ENCODE results near the gene STH. TPM values are rescaled to one million over a fixed set of nuclear protein-coding genes. Genes with fewer than 3 reads are reported as not detected.

Gene STH
- polyA plus RNA-seq, 3 donors from 2014 or later: not detected

GRCh38 chr17:46025510-46026165 is 26.6 kb downstream of the STH start:
- H3K4me3 Mint-ChIP-seq: peak overlapping the region in 1 of 5 donors; percentile 6
- H3K36me3 Mint-ChIP-seq: peaks cover 15 to 27% (median 18%) of the 10 kb centered on the region in 3 donors
- H3K27me3 Mint-ChIP-seq (ENCODE audit: low read depth in 3 of 3): peaks cover 0 to 19% (median 12%) of the 10 kb centered on the region in 3 donors
- peak overlapping the region; percentile 8 to 84 (median 74) for H3K27ac Mint-ChIP-seq
- no peak for DNase-seq
- peaks cover 56 to 68% of the 10 kb centered on the region in 2 donors for H3K4me1 Mint-ChIP-seq
- no peaks in the 10 kb centered on the region for H3K9me3 Mint-ChIP-seq

- no peak for DNase-seq
- Mint-ChIP-seq H3K9me3 (no peaks in the 10 kb centered on the region), H3K4me1 (peaks cover 49 to 60% of the 10 kb centered on the region in 2 donors), H3K4me3 (no peak overlapping the region), H3K36me3 (peaks cover 19 to 35% (median 19%) of the 10 kb centered on the region in 3 donors), H3K27me3 (ENCODE audit: low read depth in 3 of 3) (peaks cover 0 to 24% (median 16%) of the 10 kb centered on the region in 3 donors), H3K27ac (peak overlapping the region in 5 of 6 donors; percentile 4 to 79 (median 48))
Measured at GRCh38 chr17:46026166-46027047, 27.4 kb downstream of the STH start.

GRCh38 chr17:46027048-46027975 is 28.3 kb downstream of the STH start:
- peaks cover 0 to 24% (median 21%) of the 10 kb centered on the region in 3 donors for H3K27me3 Mint-ChIP-seq (ENCODE audit: low read depth in 3 of 3)
- H3K27ac Mint-ChIP-seq: peak overlapping the region; percentile 48 to 87 (median 71)
- H3K9me3 Mint-ChIP-seq: no peaks in the 10 kb centered on the region
- no peak overlapping the region for H3K4me3 Mint-ChIP-seq
- H3K36me3 Mint-ChIP-seq: peaks cover 19 to 44% (median 19%) of the 10 kb centered on the region in 3 donors
- H3K4me1 Mint-ChIP-seq: peaks cover 45 to 56% of the 10 kb centered on the region in 2 donors
- DNase-seq: no peak

GRCh38 chr17:46027976-46028325 is 28.9 kb downstream of the STH start:
- DNase-seq: no peak
- H3K27ac Mint-ChIP-seq: peak overlapping the region; percentile 18 to 79 (median 62)
- H3K4me1 Mint-ChIP-seq: peaks cover 39 to 50% of the 10 kb centered on the region in 2 donors
- peaks cover 0 to 26% (median 24%) of the 10 kb centered on the region in 3 donors for H3K27me3 Mint-ChIP-seq (ENCODE audit: low read depth in 3 of 3)
- H3K9me3 Mint-ChIP-seq: no peaks in the 10 kb centered on the region
- H3K4me3 Mint-ChIP-seq: no peak overlapping the region
- peaks cover 17 to 49% (median 25%) of the 10 kb centered on the region in 3 donors for H3K36me3 Mint-ChIP-seq

DNA sequence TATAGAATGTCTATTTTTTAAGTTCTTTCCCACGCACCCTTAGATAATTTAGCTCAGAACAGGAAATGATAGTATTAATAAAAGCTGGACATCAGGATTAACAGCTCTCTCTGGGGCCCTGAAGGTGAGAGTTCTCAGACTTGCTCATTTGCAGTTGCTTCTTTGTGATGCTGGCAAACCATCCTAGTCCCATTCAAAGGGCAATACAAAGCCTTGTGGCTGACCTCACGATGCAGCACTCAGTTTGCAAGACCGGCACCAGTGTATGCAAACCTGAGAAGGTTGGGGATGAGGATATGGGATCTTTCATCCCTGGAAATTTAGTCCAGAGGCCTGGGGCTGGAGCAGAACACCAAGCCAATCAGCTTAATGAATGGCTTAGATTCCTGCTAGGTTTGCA is 29.3 kb downstream of the STH start:
- Mint-ChIP-seq H3K9me3 (no peaks in the 10 kb centered on the region), H3K4me3 (no peak overlapping the region), H3K36me3 (peaks cover 19 to 51% (median 25%) of the 10 kb centered on the region in 3 donors), H3K27me3 (ENCODE audit: low read depth in 3 of 3) (peaks cover 0 to 26% (median 24%) of the 10 kb centered on the region in 3 donors), H3K27ac (peak overlapping the region; percentile 26 to 79 (median 70)), H3K4me1 (peaks cover 34 to 46% of the 10 kb centered on the region in 2 donors)
- DNase-seq: no peak

- Mint-ChIP-seq H3K4me1 (peaks cover 28 to 39% of the 10 kb centered on the region in 2 donors), H3K4me3 (no peak overlapping the region), H3K36me3 (peaks cover 23 to 54% (median 29%) of the 10 kb centered on the region in 3 donors), H3K9me3 (no peaks in the 10 kb centered on the region), H3K27ac (peak overlapping the region; percentile 62 to 79 (median 65)), H3K27me3 (ENCODE audit: low read depth in 3 of 3) (peaks cover 0 to 26% (median 24%) of the 10 kb centered on the region in 3 donors)
- no peak for DNase-seq
Measured at GRCh38 chr17:46028981-46029565, 30.0 kb downstream of the STH start.

DNA sequence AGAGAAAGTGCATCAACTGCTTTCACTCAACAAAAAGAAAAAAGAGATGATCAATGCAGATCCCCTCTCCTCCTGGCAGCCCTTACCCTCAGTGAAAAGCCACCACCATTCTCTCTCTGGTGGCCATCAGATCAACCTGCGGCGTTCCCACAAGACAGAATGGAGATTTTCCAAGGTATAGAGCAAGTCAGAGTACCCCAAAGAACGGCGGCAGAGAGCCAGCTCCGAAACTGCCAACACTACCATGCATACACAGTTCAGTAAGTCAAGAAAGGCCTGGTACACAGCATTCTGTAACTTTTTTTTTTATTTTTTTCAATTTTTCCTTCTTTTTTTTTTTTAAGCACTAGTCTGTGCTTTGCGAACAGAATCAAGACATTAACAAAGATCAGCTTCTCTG is 30.6 kb downstream of the STH start:
- no peak for DNase-seq
- Mint-ChIP-seq H3K4me1 (peaks cover 23 to 35% of the 10 kb centered on the region in 2 donors), H3K27me3 (ENCODE audit: low read depth in 3 of 3) (peaks cover 0 to 26% (median 24%) of the 10 kb centered on the region in 3 donors), H3K27ac (peak overlapping the region; percentile 57 to 79 (median 62)), H3K9me3 (no peaks in the 10 kb centered on the region), H3K4me3 (no peak overlapping the region), H3K36me3 (peaks cover 29 to 58% (median 34%) of the 10 kb centered on the region in 3 donors)

DNA sequence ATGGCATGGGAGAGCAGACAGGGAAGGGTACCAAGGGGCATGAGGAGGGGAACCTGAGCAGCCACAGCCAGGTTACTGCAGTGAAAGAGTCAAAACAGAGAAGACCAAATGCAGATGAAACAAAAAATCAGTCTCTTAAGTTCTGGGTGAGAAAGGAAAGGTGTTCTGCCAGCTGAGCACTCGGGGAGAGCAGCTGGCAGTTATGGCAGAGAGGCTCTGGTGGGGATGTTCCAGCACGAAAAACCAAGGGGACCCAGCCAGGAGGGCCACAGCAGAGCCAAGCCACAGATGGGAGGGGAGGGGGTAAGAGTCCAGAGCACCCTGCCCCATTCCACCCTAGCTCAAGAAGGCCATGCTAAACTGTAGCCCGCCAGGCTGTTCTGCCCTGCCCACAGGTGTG is 31.7 kb downstream of the STH start:
- peaks cover 20 to 30% of the 10 kb centered on the region in 2 donors for H3K4me1 Mint-ChIP-seq
- DNase-seq: no peak
- peak overlapping the region; percentile 0 to 93 (median 46) for H3K27ac Mint-ChIP-seq
- H3K4me3 Mint-ChIP-seq: no peak overlapping the region
- no peaks in the 10 kb centered on the region for H3K9me3 Mint-ChIP-seq
- H3K27me3 Mint-ChIP-seq (ENCODE audit: low read depth in 3 of 3): peaks cover 0 to 31% (median 24%) of the 10 kb centered on the region in 3 donors
- H3K36me3 Mint-ChIP-seq: peaks cover 31 to 60% (median 39%) of the 10 kb centered on the region in 3 donors

GRCh38 chr17:46031440-46031839 is 32.4 kb downstream of the STH start:
- Mint-ChIP-seq H3K27me3 (ENCODE audit: low read depth in 3 of 3) (peaks cover 0 to 30% (median 21%) of the 10 kb centered on the region in 3 donors), H3K9me3 (no peaks in the 10 kb centered on the region), H3K4me3 (no peak overlapping the region), H3K36me3 (peaks cover 31 to 65% (median 39%) of the 10 kb centered on the region in 3 donors), H3K4me1 (peaks cover 19 to 31% of the 10 kb centered on the region in 2 donors), H3K27ac (peak overlapping the region in 3 of 6 donors; percentile 2 to 79 (median 31))
- DNase-seq: no peak

GRCh38 chr17:46031920-46032319 is 32.9 kb downstream of the STH start:
- Mint-ChIP-seq H3K9me3 (no peaks in the 10 kb centered on the region), H3K27ac (peak overlapping the region in 1 of 6 donors; percentile 32), H3K36me3 (peaks cover 31 to 63% (median 40%) of the 10 kb centered on the region in 3 donors), H3K4me1 (peaks cover 19 to 28% of the 10 kb centered on the region in 2 donors), H3K4me3 (no peak overlapping the region), H3K27me3 (ENCODE audit: low read depth in 3 of 3) (peaks cover 2 to 29% (median 19%) of the 10 kb centered on the region in 3 donors)
- DNase-seq: no peak

DNA sequence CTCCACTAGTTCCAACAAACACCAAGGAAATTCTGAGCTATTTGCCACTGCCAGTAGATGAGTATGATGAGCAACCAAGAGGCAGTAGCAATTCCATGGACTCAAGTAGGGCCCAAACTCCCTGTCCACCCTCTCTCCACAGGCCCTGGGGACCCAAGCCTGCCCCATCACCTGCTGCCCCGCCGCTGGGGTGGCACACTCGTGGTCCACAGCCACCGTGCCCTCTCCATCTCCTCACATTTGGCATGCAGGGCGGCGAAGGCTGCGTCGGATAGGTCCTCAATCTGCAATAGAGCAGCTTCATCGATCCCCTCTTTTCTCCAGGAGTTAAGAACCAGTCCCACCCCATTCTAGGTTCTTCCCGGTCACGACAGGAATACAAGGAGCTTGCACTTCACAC is 33.9 kb downstream of the STH start:
- H3K9me3 Mint-ChIP-seq: no peaks in the 10 kb centered on the region
- H3K36me3 Mint-ChIP-seq: peaks cover 37 to 65% (median 45%) of the 10 kb centered on the region in 3 donors
- H3K4me1 Mint-ChIP-seq: peaks cover 17 to 23% of the 10 kb centered on the region in 2 donors
- H3K4me3 Mint-ChIP-seq: no peak overlapping the region
- peaks cover 2 to 32% (median 15%) of the 10 kb centered on the region in 3 donors for H3K27me3 Mint-ChIP-seq (ENCODE audit: low read depth in 3 of 3)
- DNase-seq: no peak
- H3K27ac Mint-ChIP-seq: peak overlapping the region in 3 of 6 donors; percentile 27 to 82 (median 63)

DNA sequence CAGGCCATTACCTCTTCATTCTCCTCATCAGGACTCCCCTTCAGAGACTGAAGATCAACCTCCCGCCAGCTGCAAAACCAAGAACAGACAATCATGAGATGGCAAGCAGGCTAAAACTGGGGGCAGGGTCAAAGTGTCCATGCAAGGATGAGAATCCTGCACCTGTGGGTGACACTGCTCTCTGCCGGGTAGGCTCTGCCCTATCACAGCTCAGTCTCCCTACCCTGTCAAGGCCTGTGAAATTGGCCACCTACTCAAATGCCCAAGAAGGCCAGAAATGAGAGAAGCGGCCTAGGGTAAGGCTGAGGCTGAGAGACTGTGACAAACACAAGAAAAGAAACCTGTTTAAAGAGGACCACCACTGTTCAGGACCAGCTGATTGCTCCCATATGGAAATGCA is 34.3 kb downstream of the STH start:
- H3K4me1 Mint-ChIP-seq: peaks cover 18 to 23% of the 10 kb centered on the region in 2 donors
- H3K9me3 Mint-ChIP-seq: no peaks in the 10 kb centered on the region
- H3K36me3 Mint-ChIP-seq: peaks cover 41 to 67% (median 50%) of the 10 kb centered on the region in 3 donors
- peak overlapping the region in 2 of 6 donors; percentile 63 to 82 for H3K27ac Mint-ChIP-seq
- DNase-seq: no peak
- peaks cover 2 to 32% (median 15%) of the 10 kb centered on the region in 3 donors for H3K27me3 Mint-ChIP-seq (ENCODE audit: low read depth in 3 of 3)
- H3K4me3 Mint-ChIP-seq: no peak overlapping the region

Measured in immature natural killer cell (primary cell).